Measurements from ENCODE around the gene UACA.

The UACA gene

GRCh38 chr15:70604666-70605315 is 158.6 kb downstream of the UACA start:
- ChIA-PET POLR2A (ENCODE audit: low non-redundant PET) (no interaction called here), CTCF (interaction anchor here (0.6 kb wide), 1 partner anchor 38 kb away, joined by 3 read pairs; no protein-coding TSS in a partner anchor)
- H3K27ac ChIP-seq = no peak overlapping the region
- TF ChIP-seq CTCF (conservative IDR thresholded peaks at IDR 0.05; ENCODE audit: low read depth) = no peak
- DNase-seq (ENCODE audit: low spot score) = no peak
